HG03025 (cell line): Measurements from ENCODE around the gene SNPH.
"Not testable (repeated sequence)": the region's sequence is repeated elsewhere in the genome, so short reads cannot be mapped to it uniquely, and the experiment has no call there.

Source experiments
- ATAC-seq: cut with Tn5 transposase; IDR thresholded peaks from one replicate; pipeline ENCODE4 v1.9.1; 2021; ENCODE audit warnings: mild to moderate bottlenecking, moderate library complexity; ENCODE audit not compliant: unreplicated experiment, low FRiP score

Gene SNPH

DNA sequence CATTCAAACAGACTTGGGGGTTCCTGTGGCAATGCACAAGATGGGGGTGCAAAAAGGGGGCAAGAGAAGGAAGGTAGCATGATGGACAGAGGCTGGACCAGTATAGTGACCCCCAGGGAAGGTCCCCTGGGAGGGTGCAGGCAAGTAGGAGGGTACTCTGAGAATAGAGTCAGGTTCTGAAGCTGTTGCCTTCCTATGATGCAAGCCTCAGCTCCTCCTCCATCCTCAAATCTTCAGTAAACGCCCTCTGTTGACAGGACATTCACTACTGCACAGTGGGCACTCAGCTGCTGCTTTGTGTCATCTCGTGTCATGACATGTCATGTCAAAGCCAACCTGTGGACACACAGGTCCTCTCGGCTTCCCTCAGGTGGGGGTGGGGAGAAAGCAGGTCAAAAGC is 68.7 kb downstream of the SNPH start:
- ATAC-seq: no peak

DNA sequence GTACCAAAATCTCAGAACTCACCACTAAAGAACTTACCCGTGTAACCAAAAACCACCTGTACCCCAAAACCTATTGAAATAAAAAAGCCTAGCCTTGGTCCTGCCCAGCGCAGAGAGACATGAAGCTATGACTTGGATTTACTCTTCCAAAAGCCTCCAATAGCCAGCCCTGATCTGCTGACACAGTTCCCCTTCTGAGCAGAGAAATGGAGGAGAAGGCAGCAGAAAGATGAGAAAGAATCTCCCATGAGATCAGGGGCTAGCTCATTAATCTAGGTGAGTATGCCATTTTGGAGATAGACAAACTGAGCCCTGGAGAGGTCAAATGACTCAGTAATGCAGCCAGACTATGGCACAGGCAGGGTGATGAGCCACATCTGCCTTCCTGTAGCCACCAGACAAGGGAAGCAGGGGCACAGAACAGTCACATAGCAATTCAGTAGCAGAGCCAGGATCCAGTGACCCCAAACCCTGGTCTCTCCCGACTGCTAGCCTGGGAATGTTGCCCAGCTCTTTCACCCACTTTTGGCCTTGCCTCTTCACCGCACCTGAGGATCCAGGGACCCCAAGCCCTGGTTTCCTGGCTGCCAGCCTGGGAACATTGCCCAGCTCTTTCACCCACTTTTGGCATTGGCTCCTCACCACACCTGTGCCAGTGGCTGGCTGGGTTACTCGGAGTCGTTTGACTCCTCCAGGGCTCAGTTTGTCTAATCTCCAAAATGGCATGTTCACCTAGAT is 70.0 kb downstream of the SNPH start:
- ATAC-seq: no peak

DNA sequence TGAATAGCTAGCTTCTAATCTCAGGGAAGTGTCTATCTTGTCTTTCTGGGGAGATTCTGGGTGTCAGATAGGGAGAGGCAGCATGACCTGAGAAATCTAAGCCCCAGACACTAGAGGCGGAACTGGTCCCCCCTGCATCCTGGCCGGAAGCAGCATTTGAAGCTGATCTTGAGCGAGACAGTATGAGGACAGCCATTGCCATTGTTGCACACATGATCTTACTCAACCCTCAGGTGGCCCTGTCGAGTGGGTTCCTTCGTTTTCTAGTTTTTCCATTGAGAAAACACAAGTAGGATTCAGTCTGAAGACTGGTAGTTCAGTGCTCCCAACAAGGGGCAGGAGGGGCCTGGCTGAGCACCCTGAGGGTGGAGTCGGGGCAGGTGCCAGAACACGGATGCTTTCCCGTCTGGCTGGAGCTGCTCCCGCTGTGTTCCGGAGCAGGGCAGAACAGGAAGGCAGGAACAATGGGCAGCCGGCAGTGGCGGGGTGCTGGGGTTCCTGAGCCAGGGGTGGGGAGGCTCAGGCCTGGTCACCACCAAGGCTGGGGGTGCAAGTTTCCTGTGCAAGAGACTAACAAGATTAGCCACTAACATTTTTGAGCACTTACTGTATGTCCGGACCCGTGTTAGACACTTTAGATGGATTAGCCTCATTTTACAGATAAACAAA is 70.7 kb downstream of the SNPH start:
- ATAC-seq: no peak

DNA sequence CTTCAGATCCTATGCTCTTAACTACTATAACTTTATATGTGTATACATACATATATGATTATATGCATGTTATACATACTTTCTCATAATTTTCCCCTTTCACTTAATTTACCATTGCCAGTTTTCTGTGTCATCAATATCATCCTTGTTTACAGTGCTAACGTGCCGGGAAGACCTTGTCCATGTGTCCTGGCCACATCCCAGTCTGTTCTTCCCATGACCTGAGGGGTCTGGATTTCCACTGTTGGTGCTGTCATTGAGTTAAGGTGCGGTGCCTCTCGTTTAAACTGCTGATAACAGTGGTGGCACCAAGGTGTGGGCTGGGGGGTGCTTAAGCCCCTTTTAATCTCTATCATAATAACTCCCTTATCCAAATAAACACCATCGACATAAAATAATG is 71.3 kb downstream of the SNPH start:
- no peak for ATAC-seq

DNA sequence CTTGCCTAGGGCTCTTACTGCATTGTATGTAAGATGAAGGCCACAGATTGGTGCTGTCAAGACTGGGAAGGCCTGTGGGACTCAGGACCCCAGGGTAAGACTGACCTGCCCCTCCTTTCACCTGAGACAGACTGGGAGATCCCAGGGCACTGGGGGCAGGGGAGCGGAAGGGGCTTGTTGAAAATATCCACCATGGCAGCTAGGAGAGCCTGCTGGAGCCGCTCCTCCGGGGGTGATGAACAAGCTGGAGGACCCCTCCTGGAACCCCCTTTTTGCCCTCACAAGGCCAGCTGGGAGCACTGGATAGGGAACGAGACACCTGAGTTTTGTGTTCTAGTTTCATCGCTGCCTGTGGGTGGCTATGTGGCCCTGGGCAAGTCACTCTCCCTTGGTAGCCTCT is 72.0 kb downstream of the SNPH start:
- no peak for ATAC-seq

DNA sequence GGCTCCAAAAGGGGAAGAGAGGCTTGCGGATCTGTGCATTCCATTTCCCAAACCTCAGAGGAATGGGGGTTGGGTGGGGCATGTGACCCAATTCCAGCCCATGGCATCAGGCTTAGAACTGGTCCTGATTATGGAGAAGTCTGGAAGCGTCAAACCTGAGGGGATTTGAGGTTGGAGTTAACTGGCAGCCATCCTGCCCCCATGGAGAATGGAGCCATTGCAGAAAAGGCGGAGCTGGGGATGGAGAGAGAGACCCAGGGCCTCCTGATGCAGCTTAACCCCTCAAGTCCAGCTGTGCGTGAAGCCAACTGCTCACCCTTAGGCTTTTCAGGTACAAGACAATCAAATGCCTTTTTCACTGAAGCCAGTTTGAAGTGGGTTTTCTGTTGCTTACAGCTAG is 72.7 kb downstream of the SNPH start:
- ATAC-seq: no peak

DNA sequence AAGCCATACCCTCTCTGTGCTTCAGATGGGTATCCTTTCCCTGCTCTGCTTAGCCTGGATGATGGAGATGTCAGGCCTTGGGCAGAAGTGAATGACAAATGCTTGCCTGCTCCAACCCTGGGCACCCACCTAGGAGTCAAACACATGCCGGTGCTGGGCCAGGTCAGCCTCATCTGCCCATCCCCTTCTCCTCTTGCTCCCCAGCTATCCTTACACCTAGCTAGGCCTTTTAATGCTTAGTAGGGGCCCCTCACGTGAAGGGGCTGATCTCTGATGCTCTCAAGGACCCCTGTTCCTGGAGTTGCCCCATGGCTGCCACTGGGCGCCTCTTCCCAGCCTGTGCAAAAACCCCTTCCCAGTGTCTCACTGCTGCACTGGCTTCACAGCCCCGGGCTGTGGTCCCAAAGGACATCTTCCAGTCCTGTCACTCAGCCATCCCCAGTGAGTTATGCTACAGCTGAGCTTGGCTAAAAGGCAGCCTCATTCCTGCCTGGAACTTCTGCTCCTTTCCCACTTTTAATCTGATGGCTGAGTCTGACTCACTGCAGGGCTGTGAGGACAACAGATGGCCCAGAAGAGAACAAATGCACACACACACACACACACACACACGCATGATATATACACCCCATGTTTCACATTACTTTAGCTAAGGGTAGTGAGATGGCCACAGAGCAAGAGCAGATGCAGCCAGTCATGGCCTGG is 75.6 kb downstream of the SNPH start:
- ATAC-seq: no peak

DNA sequence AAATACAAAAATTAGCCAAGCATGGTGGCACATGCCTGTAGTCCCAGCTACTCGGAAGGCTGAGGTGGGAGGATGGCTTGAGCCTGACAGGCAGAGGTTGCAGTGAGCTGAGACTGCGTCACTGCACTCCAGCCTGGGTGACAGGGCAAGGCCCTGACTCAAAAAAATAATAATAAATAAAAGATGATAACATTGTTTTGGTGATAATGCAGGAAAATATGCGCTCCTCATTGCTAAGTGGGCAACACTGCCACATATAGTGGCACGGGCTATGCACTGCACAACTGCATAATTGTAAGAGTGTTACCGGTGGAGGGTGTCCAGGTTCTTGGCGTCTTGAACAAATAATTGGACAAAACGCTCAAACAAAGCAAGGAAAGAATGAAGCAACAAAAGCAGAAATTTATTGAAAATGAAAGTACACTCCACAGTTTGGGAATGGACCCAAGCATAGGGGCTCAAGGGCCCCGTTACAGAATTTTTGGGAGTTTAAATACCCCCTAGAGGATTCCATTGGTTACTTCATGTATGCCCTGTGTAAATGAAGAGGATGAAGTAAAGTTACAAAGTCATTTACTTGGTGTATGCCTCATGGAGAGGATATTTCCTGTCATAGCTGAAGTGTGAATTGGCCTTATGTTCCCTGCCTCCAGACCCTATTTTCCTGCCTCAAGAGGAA is 77.5 kb downstream of the SNPH start:
- not testable (repeated sequence) for ATAC-seq

DNA sequence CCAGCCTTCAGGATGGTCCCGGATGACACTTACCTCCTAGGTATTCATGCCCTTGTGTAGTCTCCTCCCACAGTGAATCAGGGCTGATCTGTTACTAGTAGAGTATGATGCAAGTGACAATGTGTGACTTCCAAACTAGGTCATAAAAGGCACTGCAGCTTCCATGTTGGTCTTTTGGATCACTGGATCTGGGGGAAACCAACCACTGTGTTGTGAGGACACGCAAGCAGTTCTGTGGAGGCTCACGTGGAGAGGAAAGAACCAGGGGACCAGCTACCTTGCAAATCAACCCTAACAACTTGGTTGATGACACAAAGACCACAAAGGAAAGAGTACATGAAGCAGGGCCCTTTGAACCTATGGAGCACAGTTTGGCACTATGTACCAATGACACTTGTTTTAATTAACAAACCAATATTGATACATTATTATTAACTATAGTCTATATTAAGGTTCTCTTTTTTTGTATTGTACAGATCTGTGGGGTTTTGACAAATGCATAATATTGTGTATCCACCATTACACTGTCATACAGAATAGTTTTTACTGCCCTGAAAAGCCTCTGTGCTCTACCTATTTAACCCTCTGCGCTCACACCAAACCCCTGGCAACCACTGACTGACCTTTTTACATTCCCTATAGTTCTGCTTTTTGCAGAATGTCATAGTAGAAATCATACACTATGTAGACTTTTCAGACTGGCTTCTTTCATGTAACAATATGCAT is 79.1 kb downstream of the SNPH start:
- ATAC-seq: no peak

DNA sequence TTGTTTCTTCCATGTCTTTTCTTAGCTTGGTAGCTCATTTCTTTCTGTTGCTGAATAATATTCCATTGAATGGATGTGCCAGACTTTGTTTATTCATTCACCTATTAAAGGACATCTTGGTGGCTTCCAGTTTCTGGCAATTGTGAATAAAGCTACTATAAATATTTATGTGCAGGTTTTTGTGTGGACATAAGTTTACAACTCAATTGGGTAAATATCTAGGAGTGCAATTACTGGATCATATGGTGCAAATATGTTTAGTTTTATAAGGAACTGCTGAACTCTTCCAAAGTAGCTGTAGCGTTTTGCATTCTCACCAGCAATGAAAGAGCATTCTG is 79.6 kb downstream of the SNPH start:
- ATAC-seq: no peak

DNA sequence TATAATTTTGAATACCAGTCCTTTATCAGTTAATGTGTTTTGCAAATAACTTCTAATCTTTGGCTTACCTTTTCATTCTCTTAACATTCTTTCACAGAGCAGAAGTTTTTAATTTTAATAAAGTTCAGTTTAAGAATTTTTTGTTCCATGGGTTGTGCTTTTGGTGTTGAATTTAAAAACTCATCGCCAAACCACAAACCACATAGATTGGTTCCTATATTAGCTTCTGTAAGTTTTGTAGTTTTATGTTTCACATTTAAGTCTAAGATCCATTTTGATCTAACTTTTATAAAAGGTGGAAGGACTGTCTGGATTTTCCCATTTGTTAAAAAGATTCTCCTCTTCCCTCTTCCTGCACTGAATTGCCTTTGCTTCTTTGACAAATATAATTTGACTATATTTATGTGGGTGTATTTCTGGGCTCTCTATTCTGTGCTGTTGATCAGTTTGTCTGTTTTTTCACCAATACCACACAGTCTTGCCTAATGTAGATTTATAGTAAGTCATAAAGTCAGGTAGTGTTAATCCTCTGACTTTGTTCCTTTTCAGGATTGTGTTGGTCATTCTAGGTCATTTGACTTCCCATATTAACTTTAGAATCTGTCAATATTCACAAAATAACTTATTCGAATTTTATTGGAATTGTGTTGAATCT is 80.3 kb downstream of the SNPH start:
- ATAC-seq: no peak

DNA sequence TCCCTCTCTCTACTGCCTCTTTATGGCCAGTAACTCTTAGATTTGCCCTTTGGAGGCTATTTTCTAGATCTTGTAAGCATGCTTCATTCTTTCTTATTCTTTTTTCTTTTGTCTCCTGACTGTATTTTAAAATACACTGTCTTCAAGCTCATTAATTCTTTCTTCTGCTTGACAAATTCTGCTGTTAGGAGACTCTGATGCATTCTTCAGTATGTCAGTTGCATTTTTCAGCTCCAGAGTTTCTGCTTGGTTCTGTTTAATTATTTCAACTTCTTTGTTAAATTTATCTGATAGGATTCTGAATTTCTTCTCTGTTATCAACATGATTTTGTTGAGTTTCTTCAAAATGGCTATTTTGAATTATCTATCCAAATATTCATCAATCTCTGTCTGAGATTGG is 87.9 kb downstream of the SNPH start:
- ATAC-seq: no peak

DNA sequence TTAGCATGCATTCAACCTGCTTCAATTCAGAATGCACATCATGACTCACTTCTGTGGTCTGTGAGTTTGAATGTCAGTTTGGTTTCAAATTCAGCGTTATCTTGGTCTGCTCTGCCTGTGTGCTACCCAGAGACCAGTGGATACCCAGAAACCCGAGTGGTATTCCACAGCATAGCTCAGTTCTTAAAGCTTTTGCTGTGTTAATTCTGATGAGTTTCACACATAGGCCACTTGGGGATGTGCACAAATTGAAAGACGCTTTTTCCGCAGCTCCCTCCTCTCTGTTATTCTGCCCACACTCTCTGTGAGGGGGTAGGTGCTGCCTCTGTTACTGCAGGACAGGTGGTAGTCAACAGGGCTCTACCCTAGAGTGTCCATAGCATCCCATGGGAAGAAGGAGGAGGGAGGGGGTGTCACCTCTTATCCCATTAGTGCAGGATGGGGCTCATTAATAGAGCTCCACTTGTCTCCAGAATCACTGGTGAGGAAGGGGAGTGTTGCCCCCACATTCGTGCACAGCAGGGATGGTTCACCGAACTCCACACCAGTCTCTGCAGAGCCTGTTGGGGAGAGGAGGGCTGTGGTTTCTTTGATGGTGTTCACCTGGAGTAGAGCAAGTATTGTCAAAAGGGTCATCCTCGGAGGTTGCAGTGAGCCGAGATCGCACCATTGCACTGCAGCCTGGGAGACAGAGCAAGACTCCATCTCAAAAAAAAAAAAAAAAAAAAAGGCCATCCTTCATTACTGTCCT is 92.0 kb downstream of the SNPH start:
- ATAC-seq: no peak
